GM21515 (cell line): ENCODE data around the gene ADGB.

ENCODE experiments used
- ATAC-seq: cut with Tn5 transposase; IDR thresholded peaks from one replicate; pipeline ENCODE4 v1.9.1; 2021; ENCODE audit not compliant: unreplicated experiment

The ADGB gene

DNA sequence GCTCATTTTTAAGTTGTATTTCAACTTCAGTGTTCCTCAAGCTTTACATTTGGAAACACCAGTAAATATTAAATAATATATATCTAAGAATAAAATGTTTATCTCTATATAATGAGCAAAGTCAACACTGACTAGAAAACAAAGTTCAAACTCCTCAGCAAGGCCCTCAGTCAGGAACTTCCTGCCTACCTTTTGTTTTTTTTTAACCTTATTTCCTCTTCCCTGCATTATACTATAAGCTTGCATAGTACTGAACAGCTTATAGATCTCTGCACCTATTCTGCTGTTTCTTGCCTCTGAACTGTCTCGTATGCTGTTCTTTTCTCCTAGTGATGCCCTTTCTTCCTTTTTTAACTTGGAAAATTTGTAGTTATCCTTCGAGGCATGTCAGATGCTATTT is 29.6 kb downstream of the ADGB start:
- no peak for ATAC-seq

DNA sequence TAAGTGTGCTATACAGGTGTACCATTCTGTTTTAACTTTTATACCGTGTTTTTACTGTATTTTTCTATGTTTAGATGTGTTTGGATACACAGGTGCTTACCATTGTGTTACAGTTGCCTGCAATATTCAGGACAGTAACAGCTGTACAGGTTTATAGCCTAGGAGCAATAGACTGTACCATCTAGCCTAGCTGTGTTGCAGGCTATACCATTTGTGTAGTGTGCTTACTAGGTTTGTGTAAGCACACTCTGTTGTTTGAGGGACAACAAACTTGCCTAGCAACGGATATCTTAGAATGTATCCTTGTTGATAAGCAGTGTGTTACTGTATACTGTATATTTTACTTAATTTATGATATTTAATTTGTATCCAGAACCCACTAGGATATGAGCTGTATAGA is 35.2 kb downstream of the ADGB start:
- ATAC-seq = no peak

DNA sequence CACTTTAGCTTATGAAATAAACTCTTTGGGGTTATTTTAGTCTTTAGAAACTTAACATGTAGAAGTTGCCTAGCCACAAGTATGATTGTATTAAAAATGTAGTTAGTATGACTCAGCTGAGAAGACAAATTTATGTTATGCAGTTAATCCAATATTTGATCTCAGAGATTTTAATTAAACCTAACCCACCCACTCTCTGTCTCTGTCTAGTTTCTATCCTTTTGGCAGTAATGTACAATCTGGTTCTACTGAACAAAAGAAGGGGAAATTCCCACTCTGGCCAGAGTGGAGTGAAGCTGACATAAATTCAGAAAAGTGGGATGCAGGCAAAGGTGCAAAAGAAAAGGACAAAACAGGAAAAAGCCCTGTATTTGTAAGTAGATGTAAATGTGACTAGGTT is 36.4 kb downstream of the ADGB start:
- no peak for ATAC-seq

DNA sequence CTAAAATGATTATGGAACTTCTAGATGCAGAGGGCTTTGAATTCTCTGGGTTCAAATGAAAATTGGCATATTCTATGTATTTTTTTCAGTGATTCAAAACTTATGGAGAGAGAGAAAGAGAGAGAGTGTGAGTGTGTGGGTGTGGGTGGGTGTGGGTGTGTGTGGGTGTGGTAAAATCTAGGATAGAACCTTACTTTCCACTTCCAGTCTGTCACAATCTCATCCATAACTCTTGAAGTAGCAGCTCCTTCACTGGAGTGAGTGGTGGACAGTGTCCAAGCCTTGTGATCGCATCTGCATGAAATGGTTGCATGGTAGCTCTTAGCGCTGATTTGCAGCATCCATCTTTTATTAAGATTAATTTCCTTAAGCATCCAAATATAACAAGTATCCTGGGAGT is 37.7 kb downstream of the ADGB start:
- no peak for ATAC-seq

DNA sequence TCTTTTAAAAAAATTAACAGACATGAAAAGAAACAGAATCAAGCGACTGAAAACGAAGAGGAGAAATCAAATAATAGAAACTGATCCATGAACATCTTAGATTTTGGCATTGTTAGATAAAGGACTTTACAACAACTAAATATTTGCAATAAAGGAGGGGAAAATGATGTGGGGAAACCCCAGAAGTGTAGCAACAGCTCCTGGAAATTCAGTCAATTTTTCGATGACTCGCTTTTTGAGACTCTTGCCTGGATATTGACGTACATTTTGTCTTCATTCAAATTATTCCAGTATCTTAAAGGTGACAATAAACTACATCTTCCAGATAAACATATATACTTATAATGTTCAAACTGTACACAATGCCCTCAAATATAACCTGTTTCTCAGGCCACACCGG is 44.1 kb downstream of the ADGB start:
- no peak for ATAC-seq

DNA sequence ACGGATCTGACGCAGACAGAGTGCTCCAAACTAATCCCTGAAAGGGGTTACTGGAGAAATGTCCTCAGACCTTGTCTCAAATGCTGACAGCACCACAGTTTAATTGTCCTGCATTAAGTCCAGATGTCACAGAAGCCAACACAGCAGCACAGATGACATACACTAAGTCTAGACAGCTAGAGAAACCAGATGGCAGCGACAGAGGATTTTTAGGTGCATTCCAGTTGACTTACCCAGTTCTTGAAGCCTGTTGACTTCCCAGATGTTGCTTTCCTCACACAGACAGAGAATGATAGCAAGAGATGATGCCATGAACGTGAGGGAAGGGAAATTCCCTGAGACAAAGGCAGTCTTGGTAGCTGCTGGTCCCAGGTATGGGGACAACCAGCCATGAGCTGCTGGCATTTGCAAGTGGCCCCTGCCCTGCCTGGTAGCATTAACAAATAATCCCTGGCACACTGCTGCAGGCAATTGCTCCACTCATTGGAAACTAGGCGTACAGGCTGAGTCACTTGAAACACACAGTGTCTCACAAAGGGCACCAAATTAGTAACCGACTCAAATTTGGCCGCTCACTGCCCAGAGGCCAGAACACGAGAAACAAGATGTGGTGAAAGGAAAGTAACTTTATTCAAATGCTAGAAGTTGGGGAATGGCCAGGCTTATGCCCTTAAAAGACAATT is 52.2 kb downstream of the ADGB start:
- no peak for ATAC-seq

DNA sequence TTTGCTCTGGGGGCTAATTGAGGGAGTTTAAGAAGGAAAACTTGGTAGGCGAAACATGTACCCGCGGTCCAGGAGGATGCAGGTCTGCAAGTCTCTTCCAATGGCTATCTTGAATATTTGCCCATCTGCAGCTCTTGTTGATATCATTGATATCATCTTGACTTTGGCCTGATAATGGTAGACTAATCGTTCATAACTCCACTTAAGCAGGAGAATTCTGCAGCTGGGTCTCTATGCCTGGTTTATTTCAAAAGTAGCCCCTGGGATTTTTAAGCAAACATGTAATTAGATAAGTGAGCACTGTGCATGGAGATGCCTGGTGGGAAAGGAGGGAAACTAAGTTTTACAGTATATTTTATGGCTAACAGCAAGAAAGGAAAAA is 52.7 kb downstream of the ADGB start:
- ATAC-seq = no peak

DNA sequence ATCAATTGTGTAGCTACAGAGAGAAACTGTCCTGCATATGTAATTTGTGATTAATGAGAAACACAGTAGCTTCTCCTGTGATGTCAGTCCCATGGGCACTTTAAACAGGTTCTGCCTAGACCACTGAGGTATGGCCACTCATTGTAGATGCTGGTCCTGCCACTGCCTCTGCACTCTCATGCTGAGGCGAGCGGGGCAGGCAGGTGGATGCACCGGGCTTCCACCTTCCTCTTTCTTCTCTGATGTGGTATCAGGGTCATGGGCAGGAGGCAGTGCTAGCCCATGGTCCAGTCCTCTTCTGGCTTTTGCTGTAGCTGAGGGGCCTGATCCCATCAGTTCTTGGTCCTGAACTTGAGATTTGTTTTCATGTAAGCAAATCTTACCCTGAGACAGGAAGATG is 58.7 kb downstream of the ADGB start:
- no peak for ATAC-seq

DNA sequence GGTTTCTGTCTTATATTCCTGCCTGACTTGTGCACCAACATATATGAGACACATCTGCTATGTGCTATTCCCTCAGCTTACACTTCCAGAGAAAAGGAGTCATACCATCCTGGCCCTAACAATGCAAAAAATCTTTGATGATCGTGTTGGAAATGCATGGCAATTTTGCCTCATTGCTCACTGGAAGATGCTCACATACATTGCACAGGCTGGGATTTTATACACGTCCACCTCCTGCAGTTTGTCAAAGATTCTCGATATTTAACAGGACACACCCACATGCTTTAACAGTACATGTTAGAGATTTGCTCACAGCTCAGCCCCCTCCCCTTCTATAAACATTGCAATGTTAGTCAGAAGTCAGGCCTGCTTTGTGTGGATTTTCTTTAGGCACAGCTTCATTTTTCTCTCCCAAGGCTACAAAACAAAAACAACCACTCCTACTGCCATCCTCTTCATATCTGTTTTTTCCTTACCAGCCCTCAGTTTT is 66.1 kb downstream of the ADGB start:
- no peak for ATAC-seq

DNA sequence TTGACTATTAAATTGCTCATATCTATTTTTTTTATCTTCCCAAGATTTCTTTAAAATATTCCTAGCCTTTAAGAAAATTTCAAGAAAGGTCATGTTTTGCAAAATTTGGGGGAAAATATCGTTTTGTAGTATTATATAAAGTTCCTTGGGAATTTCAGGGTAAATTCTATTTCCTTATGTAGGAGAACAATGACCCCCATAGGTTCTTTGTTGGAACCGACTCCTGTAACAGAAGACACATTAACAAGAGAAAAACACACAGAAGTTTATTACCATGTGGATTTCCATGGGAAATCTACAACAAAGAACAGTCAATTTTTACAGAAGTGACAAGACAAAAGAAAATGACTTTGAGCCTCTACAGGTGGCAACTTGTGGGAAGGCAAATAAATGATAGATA is 68.1 kb downstream of the ADGB start:
- no peak for ATAC-seq

DNA sequence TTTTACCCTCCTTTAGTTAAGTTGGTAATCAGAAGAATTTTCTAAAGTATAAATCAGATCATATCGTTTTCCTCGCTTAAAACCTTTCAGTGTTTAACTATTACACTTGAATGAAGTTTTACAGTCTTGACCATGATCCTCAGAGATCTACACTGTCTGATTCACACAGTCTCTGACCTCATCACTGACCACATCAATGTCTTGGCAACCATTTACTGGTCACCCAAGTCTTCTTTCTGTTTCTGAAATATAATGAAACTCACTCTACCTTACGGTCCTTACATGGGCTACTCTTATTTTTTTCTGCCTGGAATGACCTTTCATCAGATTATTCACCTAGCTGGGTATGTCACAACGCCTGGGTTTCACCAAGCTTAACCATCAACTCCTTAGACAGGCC is 71.4 kb downstream of the ADGB start:
- no peak for ATAC-seq

DNA sequence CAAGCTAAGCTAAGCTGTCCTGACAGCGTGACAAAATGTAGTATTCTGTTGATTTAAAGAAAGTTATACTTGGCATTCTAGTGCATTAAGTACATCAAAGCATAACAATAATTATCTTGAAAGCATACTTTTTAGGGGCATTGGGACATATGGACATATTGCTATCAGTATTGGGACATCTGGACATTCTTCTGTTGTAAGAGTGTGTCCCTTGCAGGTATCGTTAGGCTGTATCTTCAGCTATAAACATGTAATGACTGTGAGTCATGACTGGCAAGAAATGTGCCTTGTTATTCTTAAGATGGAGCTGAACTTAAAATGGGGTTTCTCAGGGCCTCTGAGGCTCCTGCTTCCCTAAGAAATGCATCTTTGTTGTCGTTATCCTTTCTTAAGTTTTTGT is 74.3 kb downstream of the ADGB start:
- ATAC-seq = no peak

DNA sequence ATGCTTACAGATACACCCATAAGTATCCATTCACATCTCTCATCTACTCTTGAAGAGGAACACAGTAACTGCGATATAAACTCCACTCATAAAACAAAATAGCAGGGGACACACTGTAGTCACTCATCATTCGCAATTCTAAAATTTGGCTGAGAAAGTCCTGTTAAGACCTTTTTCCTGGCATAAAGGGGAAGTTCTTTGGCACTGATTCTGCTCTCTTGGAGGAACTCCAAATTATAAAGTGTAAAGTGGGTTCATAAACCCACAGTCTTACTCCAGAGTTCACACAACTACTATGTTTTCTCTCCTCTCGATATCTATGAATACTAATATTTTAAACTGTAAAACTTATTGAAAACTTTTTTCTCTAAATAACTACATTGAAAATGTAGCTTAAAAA is 80.6 kb downstream of the ADGB start:
- no peak for ATAC-seq

DNA sequence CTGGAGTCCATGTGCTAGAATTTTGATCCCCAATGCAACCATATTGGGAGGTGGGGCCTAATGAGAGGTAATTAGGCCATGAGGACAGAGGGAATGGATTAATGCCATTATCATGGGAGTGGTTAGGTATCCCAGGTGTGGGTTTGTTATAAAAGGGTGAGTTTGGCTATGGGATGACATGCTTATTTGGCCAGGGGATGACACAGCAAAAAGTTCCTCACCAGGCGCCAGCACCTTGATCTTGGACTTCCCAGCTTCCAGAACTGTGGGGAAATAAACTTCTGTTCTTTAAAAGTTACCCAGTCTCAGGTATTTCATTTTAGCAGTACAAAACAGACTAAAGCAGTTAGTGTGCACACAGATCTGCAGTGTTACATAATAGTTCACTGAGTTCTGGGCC is 84.1 kb downstream of the ADGB start:
- ATAC-seq = no peak

DNA sequence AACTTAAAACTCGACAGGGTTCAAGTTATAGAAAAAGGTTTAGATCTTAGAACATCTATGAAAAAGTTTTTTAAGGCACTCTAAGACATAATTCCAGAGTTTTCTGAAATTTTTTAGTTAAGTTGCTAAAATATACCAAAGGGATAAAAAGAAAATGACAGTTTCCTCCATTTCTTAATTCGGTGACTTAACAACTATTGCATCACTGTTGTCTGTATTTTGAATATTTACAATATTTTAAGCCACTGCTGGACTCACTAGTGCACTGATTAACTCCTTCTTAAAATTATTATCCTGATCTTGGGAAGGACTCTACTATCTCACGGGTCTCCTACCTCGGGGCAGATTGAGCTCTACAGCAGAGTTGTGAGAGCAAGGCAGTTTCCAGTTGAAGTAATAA is 91.0 kb downstream of the ADGB start:
- no peak for ATAC-seq

DNA sequence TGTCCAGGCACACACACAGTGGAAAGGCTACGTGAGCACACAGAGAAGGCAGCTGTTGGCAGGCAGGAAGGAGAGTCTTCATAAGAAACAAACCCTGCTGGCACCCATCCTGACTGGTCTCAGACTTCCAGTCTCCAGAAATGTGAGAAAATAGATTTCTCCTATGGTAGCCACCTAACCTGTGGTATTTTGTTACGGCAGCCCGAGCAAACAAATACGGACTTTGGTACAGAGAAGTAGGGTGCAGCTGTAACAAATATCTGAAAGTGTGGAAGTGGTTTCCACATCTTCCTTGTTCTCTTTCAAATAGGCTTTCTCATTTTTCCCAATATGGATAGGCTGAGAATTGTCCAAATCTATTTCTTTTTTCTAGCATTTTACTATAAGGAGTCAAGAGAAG is 94.6 kb downstream of the ADGB start:
- no peak for ATAC-seq

DNA sequence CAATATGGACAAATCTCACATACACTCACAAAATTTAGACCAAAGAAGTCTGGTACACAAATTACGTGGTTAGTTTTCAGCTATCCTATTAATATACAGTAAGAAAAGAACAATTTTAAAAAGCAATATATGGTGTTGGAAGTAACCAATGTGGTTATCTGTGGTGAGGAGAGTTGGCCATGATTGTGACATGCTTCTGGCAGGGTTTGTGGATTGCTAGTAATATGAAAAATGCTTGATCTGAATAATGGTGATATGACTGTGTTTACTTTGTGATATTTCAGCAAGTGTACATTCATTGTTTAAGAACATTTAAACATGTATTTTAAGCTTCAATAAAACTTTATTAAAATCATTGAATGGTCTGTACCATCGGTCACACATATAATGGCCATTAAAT is 99.1 kb downstream of the ADGB start:
- ATAC-seq = no peak

DNA sequence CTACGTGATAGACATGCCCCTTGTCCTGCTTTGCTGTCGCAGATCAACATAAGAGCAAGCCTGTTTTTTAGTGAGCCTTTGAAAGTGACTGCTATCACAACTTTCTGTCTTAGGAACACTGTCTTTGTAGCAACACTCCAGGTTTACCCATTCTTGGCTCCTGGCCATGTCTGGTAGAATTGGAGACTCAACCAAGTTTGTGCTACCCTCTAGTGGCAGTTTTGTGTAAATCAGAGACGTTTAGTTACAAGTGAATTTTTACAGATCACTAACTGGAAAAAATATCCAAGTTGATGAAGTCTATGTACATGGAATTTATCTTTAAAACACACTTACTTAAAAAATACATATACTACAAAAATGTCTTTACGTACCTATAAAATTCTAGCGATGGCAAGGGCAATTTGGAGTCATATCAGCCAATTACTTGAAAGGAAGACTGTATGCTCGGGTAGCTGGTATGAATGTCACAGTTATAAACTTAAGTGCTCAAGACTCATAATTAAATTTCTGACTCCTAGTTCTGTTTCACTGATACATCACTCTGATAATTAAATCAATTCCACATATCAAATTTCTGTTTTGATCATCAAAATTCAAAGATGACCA is 101.4 kb downstream of the ADGB start:
- peak; percentile 87 for ATAC-seq

DNA sequence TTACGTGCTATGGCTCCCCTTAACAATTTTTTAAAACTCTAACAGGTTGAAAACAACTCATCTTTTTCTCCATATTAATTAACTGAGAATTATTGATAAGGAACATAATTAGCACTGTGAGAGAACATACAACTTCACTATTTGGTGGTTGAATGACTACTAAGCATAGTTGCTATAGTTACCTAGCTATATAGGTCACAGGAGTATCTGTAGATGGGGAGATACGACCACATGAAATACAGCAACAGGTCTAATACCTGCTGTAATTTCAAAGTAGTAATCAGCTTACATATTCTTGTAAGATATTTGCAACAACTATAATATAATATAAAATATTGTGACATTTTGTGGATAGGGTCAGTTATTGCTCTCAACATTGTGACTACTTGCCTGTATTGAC is 102.9 kb downstream of the ADGB start:
- no peak for ATAC-seq

DNA sequence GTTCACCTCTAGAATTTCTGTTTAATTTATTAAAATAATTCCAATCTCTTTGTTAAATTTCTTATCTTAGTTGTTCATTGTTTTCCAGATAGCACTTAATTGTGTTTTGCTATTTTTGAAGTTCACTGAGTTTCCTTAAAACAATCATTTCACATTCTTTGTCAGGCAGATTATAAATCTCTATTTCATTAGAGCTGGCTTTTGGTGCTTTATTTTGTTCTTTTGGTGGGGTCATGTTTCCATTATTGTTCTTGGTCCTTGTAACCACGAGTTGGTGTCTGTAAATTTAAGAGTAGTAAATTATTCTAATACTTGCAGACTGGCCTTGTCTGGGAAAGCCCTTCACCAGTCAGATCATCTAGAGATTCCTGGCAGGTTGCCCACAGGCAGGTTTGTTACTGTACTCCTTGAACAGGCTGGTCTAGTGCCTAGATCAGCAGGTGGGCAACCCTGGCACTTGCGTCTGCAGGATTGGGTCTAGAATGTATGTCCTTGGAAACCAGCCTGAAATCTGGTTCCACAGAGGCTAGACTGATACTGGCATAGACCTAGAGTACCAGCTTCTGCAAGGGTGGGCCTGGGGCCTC is 110.4 kb downstream of the ADGB start:
- no peak for ATAC-seq

DNA sequence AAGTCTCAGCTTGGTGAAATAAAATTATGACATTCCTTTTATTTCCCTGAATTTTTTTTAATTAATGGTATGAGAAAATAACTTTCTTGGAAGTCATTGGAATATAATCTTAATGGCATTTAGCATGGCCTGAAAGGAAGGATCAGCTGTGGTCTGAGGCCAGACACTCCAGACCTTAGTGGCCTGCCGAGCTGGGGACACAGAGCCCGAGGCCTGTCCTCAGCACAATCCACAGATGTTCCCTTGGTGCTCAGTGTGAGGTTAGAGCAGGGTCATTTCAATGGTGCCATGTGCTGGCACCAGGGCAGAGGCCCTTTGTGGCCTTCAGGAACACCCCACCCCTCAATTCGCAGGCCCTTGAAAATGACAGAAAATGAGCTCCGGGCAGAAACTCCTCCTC is 120.6 kb downstream of the ADGB start:
- no peak for ATAC-seq

DNA sequence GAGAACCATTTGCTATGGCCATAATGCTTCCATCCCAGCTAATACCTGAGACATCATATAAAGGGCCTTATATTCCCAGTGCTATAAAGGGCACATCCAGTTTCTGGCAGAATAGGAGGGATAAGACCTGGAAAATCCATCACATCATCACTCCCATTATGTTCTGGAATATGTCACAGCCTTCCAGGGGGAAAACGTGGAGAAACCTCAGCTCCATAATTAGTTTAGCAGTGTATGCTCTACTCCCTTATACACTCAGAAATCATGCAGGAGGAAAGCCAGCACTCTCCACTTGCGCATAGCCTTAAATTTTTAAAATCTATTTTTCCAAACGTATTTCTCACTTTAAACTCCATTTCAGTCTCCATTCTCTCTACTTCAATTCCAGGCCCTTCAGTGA is 140.9 kb downstream of the ADGB start:
- ATAC-seq = no peak

DNA sequence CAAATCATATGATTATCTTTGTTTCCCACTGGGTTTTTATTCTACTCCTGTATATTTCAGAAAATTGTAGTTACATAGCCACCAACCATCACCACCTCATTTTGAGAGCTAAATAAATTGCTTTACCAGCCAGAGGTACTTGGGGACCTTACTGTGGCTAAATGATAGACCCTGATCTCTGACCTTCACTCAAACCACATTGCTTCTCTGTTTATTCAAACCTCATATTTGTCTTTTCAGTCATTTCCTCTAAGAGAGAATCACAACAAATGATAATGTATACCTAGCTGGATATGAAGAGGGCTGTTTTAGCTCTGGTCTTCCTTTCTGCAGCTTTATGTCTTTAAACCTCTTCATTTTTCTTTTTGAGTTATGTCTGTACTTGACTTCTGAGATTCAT is 142.8 kb downstream of the ADGB start:
- no peak for ATAC-seq
